Sigmoid colon (tissue), 7 donors: ENCODE results near the gene SLC44A1. TPM values are rescaled to one million over a fixed set of nuclear protein-coding genes. Genes with fewer than 3 reads are reported as not detected.

Experiments used
- DNase-seq: peaks from one replicate; pipeline ENCODE4 v3.0.0-alpha.2; 2019
- H3K27ac ChIP-seq, 4 donors: fragments of 200-600 bp; sonication (generic); one replicate each; pipeline ENCODE4 v1.5.1; 2016 to 2019; ENCODE audit warnings: mild to moderate bottlenecking in 1 of 4
- H3K27me3 ChIP-seq, 3 donors: fragments of 200-600 bp; sonication (generic); one replicate each; pipeline ENCODE4 v1.5.1; 2019; ENCODE audit warnings: mild to moderate bottlenecking in 1 of 3
- H3K36me3 ChIP-seq, 4 donors: fragments of 200-600 bp; sonication (generic); one replicate each; pipeline ENCODE4 v1.5.1; 2016 to 2019
- H3K4me1 ChIP-seq, 4 donors: fragments of 200-600 bp; sonication (generic); one replicate each; pipeline ENCODE4 v1.5.1; 2017 to 2019
- H3K4me3 ChIP-seq, 4 donors: fragments of 200-600 bp; sonication (generic); one replicate each; pipeline ENCODE4 v1.5.1; 2017 to 2019; ENCODE audit warnings: mild to moderate bottlenecking in 2 of 4, moderate library complexity in 1 of 4
- H3K9me3 ChIP-seq, 4 donors: fragments of 200-600 bp in 3 of 4; sonication (generic) in 3 of 4; one replicate each; pipeline versions ENCODE4 v1.5.1 to v1.6.1; 2013 to 2019
- EP300 ChIP-seq, 4 donors: sonication (generic); formaldehyde crosslinking; IDR thresholded peaks; one replicate each; pipeline ENCODE4 v1.6.1; 2017; ENCODE audit warnings: antibody characterized with exemption in 4 of 4
- POLR2A ChIP-seq, 2 donors: fragments of 450-650 bp; IDR thresholded peaks; one replicate each; pipeline ENCODE4 v1.6.1; 2016; ENCODE audit warnings: antibody characterized with exemption in 2 of 2, mild to moderate bottlenecking in 2 of 2, moderate library complexity in 2 of 2
- POLR2AphosphoS5 ChIP-seq, 4 donors: sonication (generic); formaldehyde crosslinking; IDR thresholded peaks; one replicate each; pipeline ENCODE4 v1.6.1; 2017; ENCODE audit warnings: antibody characterized with exemption in 4 of 4
- WGBS, 2 donors: extraction: QIAGEN DNeasy Blood & Tissue Kit; methylation state at CpG; one replicate each; pipeline ENCODE4 v1.1.7; 2013; 5-methylcytosine and 5-hydroxymethylcytosine counted together
- intact Hi-C: fragments of 100-400 bp; cut with DNase I; formaldehyde crosslinking; loops from one replicate; pipeline ENCODE4 v1.15.1; 2023
- polyA plus RNA-seq, 3 donors: library from polyadenylated mRNA; stranded (reverse); fragments of 200-250 nt; gene quantifications; one replicate each; pipeline ENCODE4 v1.2.3, GENCODE V29; 2013
- total RNA-seq, 4 donors: library from RNA; depleted of rRNA; stranded (reverse); fragments of >200 nt; gene quantifications; one replicate each; pipeline ENCODE4 v1.1.0, GENCODE V29; 2016
- TF ChIP-seq, protein P1 (sequence below), 4 experiments: fragments of 450-650 bp in 3 of 4; fragments of 200-600 bp in 1 of 4; IDR thresholded peaks; one replicate each; pipeline ENCODE4 v1.5.1; 2016 to 2019; ENCODE audit warnings: antibody characterized with exemption in 4 of 4, mild to moderate bottlenecking in 3 of 4, moderate library complexity in 2 of 4
- donor health status: healthy with polysubstance abuse.
- donor health status: Bipolar disorder and iron deficiency.
- donor health status: healthy.

SLC44A1 gene
- total and polyA plus RNA-seq, 7 donors, result 11.4 to 35.4 (median 25.2) TPM

DNA sequence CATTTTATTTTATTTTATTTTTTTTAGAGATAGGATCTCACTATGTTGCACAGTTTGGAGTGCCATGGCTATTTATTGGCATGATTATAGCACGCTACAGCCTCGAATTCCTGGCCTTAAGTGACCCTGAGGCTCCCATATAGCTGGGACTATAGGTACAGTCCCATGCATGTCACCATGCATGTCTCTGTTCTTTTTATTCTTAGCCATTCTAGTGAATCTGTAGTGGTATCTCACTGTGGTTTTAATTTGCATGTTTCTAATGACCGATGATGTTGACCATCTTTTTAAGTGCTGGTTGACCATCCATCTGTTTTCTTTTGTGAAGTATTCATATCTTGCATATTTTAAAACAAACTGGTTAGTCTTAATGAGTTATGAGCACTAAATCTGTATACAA is 76.1 kb downstream of the SLC44A1 start:
- TF ChIP-seq POLR2AphosphoS5 (IDR thresholded peaks at IDR 0.05), result no peak
- TF ChIP-seq POLR2A (IDR thresholded peaks at IDR 0.05), result no peak
- TF ChIP-seq, protein P1, sequence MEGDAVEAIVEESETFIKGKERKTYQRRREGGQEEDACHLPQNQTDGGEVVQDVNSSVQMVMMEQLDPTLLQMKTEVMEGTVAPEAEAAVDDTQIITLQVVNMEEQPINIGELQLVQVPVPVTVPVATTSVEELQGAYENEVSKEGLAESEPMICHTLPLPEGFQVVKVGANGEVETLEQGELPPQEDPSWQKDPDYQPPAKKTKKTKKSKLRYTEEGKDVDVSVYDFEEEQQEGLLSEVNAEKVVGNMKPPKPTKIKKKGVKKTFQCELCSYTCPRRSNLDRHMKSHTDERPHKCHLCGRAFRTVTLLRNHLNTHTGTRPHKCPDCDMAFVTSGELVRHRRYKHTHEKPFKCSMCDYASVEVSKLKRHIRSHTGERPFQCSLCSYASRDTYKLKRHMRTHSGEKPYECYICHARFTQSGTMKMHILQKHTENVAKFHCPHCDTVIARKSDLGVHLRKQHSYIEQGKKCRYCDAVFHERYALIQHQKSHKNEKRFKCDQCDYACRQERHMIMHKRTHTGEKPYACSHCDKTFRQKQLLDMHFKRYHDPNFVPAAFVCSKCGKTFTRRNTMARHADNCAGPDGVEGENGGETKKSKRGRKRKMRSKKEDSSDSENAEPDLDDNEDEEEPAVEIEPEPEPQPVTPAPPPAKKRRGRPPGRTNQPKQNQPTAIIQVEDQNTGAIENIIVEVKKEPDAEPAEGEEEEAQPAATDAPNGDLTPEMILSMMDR (IDR thresholded peaks at IDR 0.05), result no peak
- TF ChIP-seq EP300 (IDR thresholded peaks at IDR 0.05), result no peak
- 60 to 82% methylated on average over 3 of the region's 3 CpGs for WGBS, 2 donors
- H3K27ac ChIP-seq, result no peak overlapping the region

DNA sequence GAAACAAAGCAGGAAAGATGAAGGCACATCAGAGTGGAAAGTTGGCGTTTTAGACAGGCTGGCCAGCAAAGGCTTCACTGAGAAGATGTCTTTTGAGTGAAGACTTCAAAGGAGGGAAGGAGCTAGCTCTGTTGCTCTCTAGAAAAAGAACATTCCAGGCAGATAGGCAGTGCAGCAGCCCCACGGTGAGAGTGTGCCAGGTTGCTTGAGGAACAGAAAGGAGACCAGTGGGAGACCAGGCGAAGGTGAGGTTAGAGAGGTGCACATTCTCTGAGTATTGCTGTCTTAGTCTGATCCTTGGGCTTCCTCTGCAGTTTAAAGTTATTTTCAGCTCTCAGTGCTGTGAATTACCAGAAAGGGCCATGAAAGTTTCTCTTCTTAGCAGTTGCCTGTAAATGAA is 83.8 kb downstream of the SLC44A1 start:
- no peak for DNase-seq
- no peaks in the 10 kb centered on the region for H3K36me3 ChIP-seq
- no peaks in the 10 kb centered on the region for H3K27me3 ChIP-seq
- H3K4me1 ChIP-seq, result peaks cover 0 to 11% (median 1%) of the 10 kb centered on the region in 4 donors
- intact Hi-C loops, result no loop called here
- no peak overlapping the region for H3K27ac ChIP-seq
- no peaks in the 10 kb centered on the region for H3K9me3 ChIP-seq
- H3K4me3 ChIP-seq, result no peak overlapping the region
- no peak for TF ChIP-seq EP300 (IDR thresholded peaks at IDR 0.05)
- WGBS, 2 donors, result 85 to 94% methylated on average over 3 of the region's 3 CpGs

More for the DNA sequence above, 76.1 kb downstream of the SLC44A1 start:
- H3K9me3 ChIP-seq, result no peaks in the 10 kb centered on the region
- DNase-seq, result no peak
- H3K4me1 ChIP-seq, result no peaks in the 10 kb centered on the region
- intact Hi-C loops, result no loop called here
- H3K4me3 ChIP-seq, result no peak overlapping the region
- H3K27me3 ChIP-seq, result no peaks in the 10 kb centered on the region
- no peaks in the 10 kb centered on the region for H3K36me3 ChIP-seq

DNA sequence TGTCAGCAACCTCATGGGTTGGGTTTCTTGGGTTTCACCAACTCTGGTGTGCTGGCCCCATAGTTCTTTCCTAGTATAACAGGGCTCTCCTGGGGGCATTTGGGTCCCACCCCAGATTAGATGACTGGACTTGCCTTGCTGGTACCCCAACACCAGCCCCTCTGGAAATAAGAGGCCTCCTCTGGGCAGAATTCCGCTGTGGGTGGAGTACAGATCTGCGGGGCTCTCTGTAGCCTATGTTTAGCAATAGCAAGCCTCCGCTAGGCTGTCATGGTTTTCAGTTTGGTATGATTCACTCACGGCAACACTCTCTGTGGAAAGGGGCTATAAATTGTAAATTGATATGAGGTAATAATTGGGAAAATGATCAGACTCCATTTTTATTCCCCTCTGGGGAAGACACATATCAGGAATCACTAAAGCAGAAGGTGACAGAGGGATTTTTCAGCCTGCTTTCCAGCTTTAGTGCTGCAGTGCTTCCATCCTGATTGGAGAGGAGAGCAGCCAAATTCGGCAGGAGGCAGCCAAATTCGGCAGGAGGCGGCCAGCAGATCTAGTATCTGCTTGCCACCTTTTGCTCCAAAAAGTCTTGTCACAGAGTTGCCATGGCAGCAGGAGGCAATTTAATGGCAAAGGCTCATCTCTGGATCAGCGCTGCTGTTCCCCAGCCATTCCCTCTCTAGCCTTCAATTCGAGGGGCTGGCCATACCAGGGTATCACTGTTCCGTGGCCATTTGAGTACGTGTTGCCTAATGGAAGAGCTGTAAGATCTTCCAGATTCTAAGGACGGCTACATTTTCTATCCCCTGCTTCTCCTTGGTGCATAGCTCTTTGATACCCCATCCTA is 84.6 kb downstream of the SLC44A1 start:
- Histone ChIP-seq H3K4me1 (peaks cover 0 to 11% (median 1%) of the 10 kb centered on the region in 4 donors), H3K4me3 (no peak overlapping the region), H3K27me3 (no peaks in the 10 kb centered on the region), H3K27ac (no peak overlapping the region), H3K36me3 (no peaks in the 10 kb centered on the region), H3K9me3 (no peaks in the 10 kb centered on the region)
- TF ChIP-seq POLR2AphosphoS5 (IDR thresholded peaks at IDR 0.05), result no peak
- TF ChIP-seq, protein P1 (IDR thresholded peaks at IDR 0.05), result no peak
- TF ChIP-seq EP300 (IDR thresholded peaks at IDR 0.05), result no peak
- no peak for TF ChIP-seq POLR2A (IDR thresholded peaks at IDR 0.05)
- intact Hi-C loops, result no loop called here
- no peak for DNase-seq
- 96% methylated on average over 12 of the region's 12 CpGs for WGBS, 2 donors

DNA sequence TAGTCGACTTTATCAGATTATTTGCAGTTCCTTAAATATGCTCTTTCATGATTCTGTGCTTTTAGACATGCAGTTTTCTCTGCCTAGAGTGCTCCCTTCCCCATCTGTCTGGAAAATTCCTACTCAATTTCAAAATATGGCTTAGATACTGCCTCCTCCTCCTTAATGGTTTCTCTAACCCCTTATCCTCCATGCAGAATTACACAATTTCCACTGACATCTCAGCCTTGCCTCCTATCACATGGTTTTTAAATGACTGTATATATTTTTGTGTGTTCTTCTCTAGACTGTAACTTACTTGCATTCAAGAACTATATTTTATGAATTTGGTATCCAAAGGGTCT is 85.2 kb downstream of the SLC44A1 start:
- intact Hi-C loops, result no loop called here
- no peaks in the 10 kb centered on the region for H3K9me3 ChIP-seq
- no peaks in the 10 kb centered on the region for H3K27me3 ChIP-seq
- H3K27ac ChIP-seq, result no peak overlapping the region
- 89 to 90% methylated on average over 1 of the region's 1 CpG for WGBS, 2 donors
- H3K4me1 ChIP-seq, result peaks cover 0 to 11% (median 1%) of the 10 kb centered on the region in 4 donors
- DNase-seq, result no peak
- TF ChIP-seq EP300 (IDR thresholded peaks at IDR 0.05) (no peak), POLR2A (IDR thresholded peaks at IDR 0.05) (no peak), POLR2AphosphoS5 (IDR thresholded peaks at IDR 0.05) (no peak)
- TF ChIP-seq, protein P1 (IDR thresholded peaks at IDR 0.05), result no peak
- no peaks in the 10 kb centered on the region for H3K36me3 ChIP-seq
- H3K4me3 ChIP-seq, result no peak overlapping the region

DNA sequence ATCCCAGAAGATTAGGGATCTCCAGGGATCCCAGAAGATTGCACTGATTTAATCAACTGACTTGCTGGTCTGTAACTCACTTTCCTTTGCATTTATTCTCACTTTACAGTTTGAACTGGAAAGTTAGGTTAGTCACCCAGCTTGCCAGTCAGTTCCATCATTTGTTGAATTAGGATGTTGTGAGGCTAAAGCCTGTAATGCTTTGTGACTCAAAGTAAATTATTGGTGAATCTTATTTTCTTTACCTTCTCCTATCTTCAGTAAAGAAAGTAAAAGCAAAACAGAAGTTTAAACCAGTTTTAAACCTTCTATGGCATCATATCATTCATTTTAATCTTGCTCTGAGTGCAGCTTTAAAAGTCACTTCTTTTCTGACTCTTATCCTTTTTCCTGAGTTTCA is 85.8 kb downstream of the SLC44A1 start:
- H3K27me3 ChIP-seq, result no peaks in the 10 kb centered on the region
- no peak overlapping the region for H3K27ac ChIP-seq
- intact Hi-C loops, result no loop called here
- H3K4me3 ChIP-seq, result no peak overlapping the region
- no peaks in the 10 kb centered on the region for H3K9me3 ChIP-seq
- peaks cover 0 to 11% (median 1%) of the 10 kb centered on the region in 4 donors for H3K4me1 ChIP-seq
- no peaks in the 10 kb centered on the region for H3K36me3 ChIP-seq
- no peak for TF ChIP-seq POLR2A (IDR thresholded peaks at IDR 0.05)
- TF ChIP-seq, protein P1 (IDR thresholded peaks at IDR 0.05), result no peak
- no peak for TF ChIP-seq POLR2AphosphoS5 (IDR thresholded peaks at IDR 0.05)
- TF ChIP-seq EP300 (IDR thresholded peaks at IDR 0.05), result no peak
- DNase-seq, result no peak
